Gastrocnemius medialis (tissue), 4 donors: ENCODE data around the gene SND1. TPM values are rescaled to one million over a fixed set of nuclear protein-coding genes. Genes with fewer than 3 reads are reported as not detected.

Experiments
- ATAC-seq, 2 donors: fragments of 150-250 bp; one replicate each; pipeline ENCODE4 v1.9.1; 2016
- DNase-seq, 2 donors: peaks; one replicate each; pipeline ENCODE4 v3.0.0-alpha.2; 2019
- H3K27ac ChIP-seq, 4 donors: fragments of 200-600 bp; sonication (generic); 1 replicate in 1 of 4; 2 replicates in 3 of 4; pipeline ENCODE4 v1.5.1; 2016 to 2018; ENCODE audit warnings: mild to moderate bottlenecking in 2 of 4, moderate library complexity in 1 of 4
- H3K27me3 ChIP-seq, 3 donors: fragments of 200-600 bp; sonication (generic) in 2 of 3; 1 replicate in 1 of 3; 2 replicates in 2 of 3; pipeline versions ENCODE4 v1.5.1 to v1.6.0; 2016 to 2019; ENCODE audit warnings: mild to moderate bottlenecking in 1 of 3, moderate library complexity in 1 of 3
- H3K36me3 ChIP-seq, 2 donors: fragments of 200-600 bp; sonication (generic) in 1 of 2; one replicate each; pipeline ENCODE4 v1.5.1; 2017 to 2018
- H3K4me1 ChIP-seq, 2 donors: fragments of 200-600 bp; sonication (generic) in 1 of 2; one replicate each; pipeline ENCODE4 v1.5.1; 2016 to 2017; ENCODE audit warnings: mild to moderate bottlenecking in 2 of 2
- H3K4me3 ChIP-seq, 4 donors: fragments of 200-600 bp; sonication (generic) in 3 of 4; 1 replicate in 1 of 4; 2 replicates in 3 of 4; pipeline ENCODE4 v1.5.1; 2016 to 2019; ENCODE audit warnings: mild to moderate bottlenecking in 2 of 4
- H3K9me3 ChIP-seq, 3 donors: fragments of 200-600 bp; sonication (generic) in 2 of 3; 1 replicate in 1 of 3; 2 replicates in 2 of 3; pipeline ENCODE4 v1.5.1; 2016 to 2019
- CTCF ChIP-seq, 5 experiments: fragments of 450-650 bp in 3 of 5; fragments of 200-600 bp in 2 of 5; sonication (generic) in 2 of 5; IDR thresholded peaks in 4 of 5; conservative IDR thresholded peaks in 1 of 5; 1 replicate in 4 of 5; 2 replicates in 1 of 5; pipeline ENCODE4 v1.5.1; 2016 to 2019; ENCODE audit warnings: antibody characterized with exemption in 5 of 5, mild to moderate bottlenecking in 3 of 5, moderate library complexity in 3 of 5
- POLR2A ChIP-seq, 2 donors: fragments of 450-650 bp; IDR thresholded peaks; one replicate each; pipeline ENCODE4 v1.6.1; 2017; ENCODE audit warnings: antibody characterized with exemption in 2 of 2, mild to moderate bottlenecking in 2 of 2, moderate library complexity in 2 of 2
- in situ Hi-C, 4 donors: fragments of 200-750 bp; cut with MboI; loops; one replicate each; pipeline versions ENCODE4 v1.15.0 to v1.8.0; 2017; ENCODE audit warnings: low sequenced_read_pairs in 4 of 4
- intact Hi-C: fragments of 100-400 bp; cut with DNase I; formaldehyde crosslinking; loops from one replicate; pipeline ENCODE4 v1.15.1; 2023; ENCODE audit warnings: low total_unique reads
- total RNA-seq, 4 donors: library from RNA; depleted of rRNA; stranded (reverse); fragments of >200 nt; gene quantifications; one replicate each; pipeline versions ENCODE4 v1.1.0 to v1.2.3, GENCODE V29; 2016

Gene SND1
- total RNA-seq, 4 donors from 2014 or later = 30.4 to 73.0 (median 50.3) TPM

- no peak overlapping the region for H3K4me3 ChIP-seq
- H3K9me3 ChIP-seq = no peaks in the 10 kb centered on the region
- ATAC-seq (no peak), DNase-seq (no peak)
- H3K36me3 ChIP-seq = no peaks in the 10 kb centered on the region
- in situ Hi-C loops (no loop called here), intact Hi-C loops (no loop called here)
- peaks cover 0 to 4% of the 10 kb centered on the region in 2 donors for H3K4me1 ChIP-seq
- H3K27ac ChIP-seq = no peak overlapping the region
- TF ChIP-seq CTCF (IDR thresholded peaks at IDR 0.05 in 4 of 5, conservative IDR thresholded peaks at IDR 0.05 in 1 of 5) (no peak), POLR2A (IDR thresholded peaks at IDR 0.05) (no peak)
- no peaks in the 10 kb centered on the region for H3K27me3 ChIP-seq
Observed at GRCh38 chr7:127821146-127821545, 169.2 kb downstream of the SND1 start.

DNA sequence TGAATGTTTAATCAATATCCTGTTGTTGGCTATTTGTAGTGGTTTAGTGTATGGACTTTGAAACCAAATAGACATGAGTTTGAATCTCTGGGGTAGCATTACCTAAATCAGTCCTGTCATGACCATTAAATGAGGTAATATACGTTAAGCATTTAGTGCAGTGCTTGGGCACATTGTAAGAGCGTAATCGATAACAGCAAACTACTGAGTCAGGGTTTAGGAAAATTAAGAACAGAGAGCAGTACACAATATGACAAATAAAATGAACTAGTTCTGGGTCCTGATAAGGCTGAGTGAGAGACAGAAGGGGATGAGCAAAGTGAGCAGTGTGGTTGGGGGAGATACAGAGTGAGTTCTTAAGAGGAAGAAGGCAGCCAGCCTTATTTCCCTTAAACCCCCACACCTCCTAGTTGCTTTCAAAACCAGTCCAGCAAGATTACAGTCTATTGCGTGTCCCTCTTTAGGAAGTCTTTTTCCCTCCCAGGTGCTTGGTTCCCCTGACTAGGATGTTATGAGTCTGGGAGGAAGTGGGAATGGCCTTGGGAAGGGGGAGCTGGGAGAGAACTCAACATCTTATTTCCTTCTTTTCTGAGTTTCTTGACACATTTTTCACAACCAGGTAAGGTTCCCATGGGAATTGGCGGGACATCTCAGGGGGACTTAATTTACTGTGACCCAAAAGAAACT, 171.0 kb downstream of the SND1 start:
- no peak for TF ChIP-seq CTCF (IDR thresholded peaks at IDR 0.05 in 4 of 5, conservative IDR thresholded peaks at IDR 0.05 in 1 of 5)
- no peak for TF ChIP-seq POLR2A (IDR thresholded peaks at IDR 0.05)
- H3K27me3 ChIP-seq = no peaks in the 10 kb centered on the region
- H3K4me1 ChIP-seq = peaks cover 0 to 4% of the 10 kb centered on the region in 2 donors
- intact Hi-C loops (no loop called here), in situ Hi-C loops (no loop called here)
- H3K9me3 ChIP-seq = no peaks in the 10 kb centered on the region
- DNase-seq = no peak
- H3K36me3 ChIP-seq = no peaks in the 10 kb centered on the region
- H3K27ac ChIP-seq = no peak overlapping the region
- ATAC-seq = no peak
- no peak overlapping the region for H3K4me3 ChIP-seq

DNA sequence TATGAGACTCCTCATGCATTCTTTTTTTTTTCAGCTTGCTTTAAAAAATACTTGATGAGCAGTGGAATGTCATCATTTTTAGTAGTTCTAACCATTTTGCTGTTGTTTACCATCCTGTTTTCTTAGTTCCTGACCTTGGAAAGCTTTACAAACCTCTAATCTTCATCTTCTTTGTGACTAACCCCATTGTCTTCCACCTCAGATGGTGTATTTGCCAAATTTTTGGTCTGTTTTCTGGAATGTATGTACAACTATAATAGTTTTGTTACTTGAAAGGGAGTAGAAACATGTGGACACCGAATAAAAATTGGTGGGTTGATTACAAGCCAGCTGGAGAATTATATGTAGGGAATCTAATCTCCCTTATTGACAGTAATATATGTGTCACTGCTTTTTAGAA, 172.7 kb downstream of the SND1 start:
- no peak overlapping the region for H3K27ac ChIP-seq
- ATAC-seq (no peak), DNase-seq (no peak)
- H3K27me3 ChIP-seq = no peaks in the 10 kb centered on the region
- no peaks in the 10 kb centered on the region for H3K9me3 ChIP-seq
- in situ Hi-C loops (no loop called here), intact Hi-C loops (no loop called here)
- no peaks in the 10 kb centered on the region for H3K36me3 ChIP-seq
- H3K4me3 ChIP-seq = no peak overlapping the region
- peaks cover 0 to 4% of the 10 kb centered on the region in 2 donors for H3K4me1 ChIP-seq
- TF ChIP-seq POLR2A (IDR thresholded peaks at IDR 0.05) (no peak), CTCF (IDR thresholded peaks at IDR 0.05 in 4 of 5, conservative IDR thresholded peaks at IDR 0.05 in 1 of 5) (no peak)

DNA sequence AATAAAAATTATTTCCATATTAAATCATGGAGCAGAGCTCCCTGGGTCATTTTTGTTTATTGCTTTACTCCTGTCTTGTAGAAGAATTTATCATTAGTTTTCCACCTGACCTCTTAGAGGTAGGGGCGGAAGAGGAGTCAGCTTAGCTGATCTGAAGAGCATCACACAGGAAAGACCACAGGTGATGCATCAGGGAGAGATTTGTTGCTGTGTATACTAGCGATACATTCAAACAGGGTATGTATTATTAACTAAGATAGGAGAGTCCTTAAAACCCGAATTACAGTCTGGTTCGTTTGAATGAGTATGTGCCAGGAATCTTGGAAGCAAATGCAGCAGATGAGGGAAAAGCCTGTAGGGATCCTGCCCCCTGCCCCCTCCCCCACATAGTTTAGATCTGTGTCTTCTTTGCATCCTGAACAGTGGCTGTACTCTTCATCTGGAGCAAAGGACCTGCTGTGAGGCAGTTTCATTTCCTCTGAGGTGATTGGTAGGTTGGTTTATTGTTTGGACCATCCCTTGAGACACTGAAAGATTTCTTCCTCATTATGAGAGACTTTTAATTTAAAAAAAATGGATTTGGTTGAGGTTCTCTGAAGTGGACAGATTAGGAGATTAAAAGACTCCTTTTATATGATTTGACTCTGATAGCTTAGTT, 177.0 kb downstream of the SND1 start:
- no peak for DNase-seq
- in situ Hi-C loops = no loop called here

More for the DNA sequence above, 177.0 kb downstream of the SND1 start:
- Histone ChIP-seq H3K27ac (no peak overlapping the region), H3K9me3 (no peaks in the 10 kb centered on the region), H3K27me3 (no peaks in the 10 kb centered on the region), H3K36me3 (no peaks in the 10 kb centered on the region), H3K4me3 (no peak overlapping the region), H3K4me1 (peaks cover 20 to 26% of the 10 kb centered on the region in 2 donors)
- intact Hi-C loops = no loop called here
- TF ChIP-seq POLR2A (IDR thresholded peaks at IDR 0.05) (no peak), CTCF (IDR thresholded peaks at IDR 0.05 in 4 of 5, conservative IDR thresholded peaks at IDR 0.05 in 1 of 5) (no peak)
- ATAC-seq = no peak
